GM23248 (cell line): ENCODE measurements around the gene SLC5A5. TPM values are rescaled to one million over a fixed set of nuclear protein-coding genes. Genes with fewer than 3 reads are reported as not detected.

Source experiments
- DNase-seq: peaks from one replicate; pipeline ENCODE4 v3.0.0-alpha.2; 2015
- H2AFZ ChIP-seq: fragments of 200-600 bp; sonication (generic); 2 replicates; pipeline ENCODE4 v1.6.1; 2016; ENCODE audit warnings: antibody characterized with exemption
- H3F3A ChIP-seq: fragments of 200-600 bp; sonication (generic); 2 replicates; pipeline ENCODE4 v1.6.1; 2016; ENCODE audit warnings: mild to moderate bottlenecking, antibody characterized with exemption, mixed run types; ENCODE audit not compliant: insufficient read depth
- H3K27ac ChIP-seq: fragments of 200-600 bp; sonication (generic); 2 replicates; pipeline ENCODE4 v1.5.1; 2016; ENCODE audit warnings: mild to moderate bottlenecking
- H3K27me3 ChIP-seq: fragments of 200-600 bp; sonication (generic); replicated peaks from 2 replicates; pipeline ENCODE4 v1.6.1; 2016; ENCODE audit warnings: mild to moderate bottlenecking; ENCODE audit not compliant: insufficient read depth
- H3K36me3 ChIP-seq: fragments of 200-600 bp; sonication (generic); 2 replicates; pipeline ENCODE4 v1.6.1; 2016; ENCODE audit warnings: low read depth, mild to moderate bottlenecking
- H3K4me1 ChIP-seq: fragments of 200-600 bp; sonication (generic); 2 replicates; pipeline ENCODE4 v1.6.1; 2016; ENCODE audit warnings: mild to moderate bottlenecking; ENCODE audit not compliant: insufficient read depth
- H3K4me2 ChIP-seq: fragments of 200-600 bp; sonication (generic); one replicate; pipeline ENCODE4 v1.6.1; 2016; ENCODE audit warnings: mild to moderate bottlenecking; ENCODE audit not compliant: unreplicated experiment
- H3K4me3 ChIP-seq: fragments of 200-600 bp; sonication (generic); 2 replicates; pipeline ENCODE4 v1.5.1; 2016; ENCODE audit warnings: mild to moderate bottlenecking
- H3K79me2 ChIP-seq: fragments of 200-600 bp; sonication (generic); 2 replicates; pipeline ENCODE4 v1.6.1; 2016; ENCODE audit warnings: mild to moderate bottlenecking; ENCODE audit not compliant: insufficient read depth
- H3K9ac ChIP-seq: fragments of 200-600 bp; sonication (generic); 2 replicates; pipeline ENCODE4 v1.6.1; 2016; ENCODE audit warnings: mild to moderate bottlenecking
- H3K9me2 ChIP-seq: fragments of 200-600 bp; sonication (generic); 2 replicates; pipeline ENCODE4 v1.6.1; 2016; ENCODE audit warnings: mixed run types, mild to moderate bottlenecking, moderate library complexity; ENCODE audit not compliant: insufficient read depth
- H3K9me3 ChIP-seq: fragments of 200-600 bp; sonication (generic); one replicate; pipeline ENCODE4 v1.6.1; 2017; ENCODE audit warnings: low read depth
- H4K20me1 ChIP-seq: fragments of 200-600 bp; sonication (generic); 2 replicates; pipeline ENCODE4 v1.6.0; 2016; ENCODE audit not compliant: insufficient read depth
- EZH2 ChIP-seq: fragments of 200-600 bp; sonication (generic); IDR thresholded peaks from 2 replicates; pipeline ENCODE4 v1.6.1; 2018; ENCODE audit warnings: antibody characterized with exemption, mild to moderate bottlenecking; ENCODE audit not compliant: insufficient read depth, poor library complexity, severe bottlenecking
- EZH2phosphoT487 ChIP-seq: fragments of 200-600 bp; sonication (generic); IDR thresholded peaks from 2 replicates; pipeline ENCODE4 v1.6.1; 2018; ENCODE audit warnings: antibody characterized with exemption, moderate library complexity, mild to moderate bottlenecking, low read depth; ENCODE audit not compliant: insufficient read depth
- WGBS, 2 experiments: methylation state at CpG; one replicate each; pipeline ENCODE4 v1.1.6; 2015 to 2017; ENCODE audit warnings: low lambda C conversion rate in 2 of 2, low coverage in 1 of 2; ENCODE audit errors: missing lambda C conversion rate in 2 of 2; 5-methylcytosine and 5-hydroxymethylcytosine counted together
- in situ Hi-C: fragments of 300-500 bp; cut with MboI; formaldehyde crosslinking; loops from 2 replicates; pipeline ENCODE4 v1.15.0; 2020
- polyA plus RNA-seq: library from polyadenylated mRNA; unstranded; fragments of >200 nt; fragmentation: Nextera tagmentation; extraction: Ambion mirVana; gene quantifications from 2 replicates; pipeline ENCODE4 v1.2.1, GENCODE V29; 2016
- total RNA-seq: library from RNA; depleted of rRNA; stranded (reverse); fragments of >200 nt; shearing (Covaris generic); gene quantifications from 2 replicates; pipeline ENCODE4 v1.2.3, GENCODE V29; 2014

The SLC5A5 gene
- total and polyA plus RNA-seq, 2 experiments from 2014 or later, result not detected

DNA sequence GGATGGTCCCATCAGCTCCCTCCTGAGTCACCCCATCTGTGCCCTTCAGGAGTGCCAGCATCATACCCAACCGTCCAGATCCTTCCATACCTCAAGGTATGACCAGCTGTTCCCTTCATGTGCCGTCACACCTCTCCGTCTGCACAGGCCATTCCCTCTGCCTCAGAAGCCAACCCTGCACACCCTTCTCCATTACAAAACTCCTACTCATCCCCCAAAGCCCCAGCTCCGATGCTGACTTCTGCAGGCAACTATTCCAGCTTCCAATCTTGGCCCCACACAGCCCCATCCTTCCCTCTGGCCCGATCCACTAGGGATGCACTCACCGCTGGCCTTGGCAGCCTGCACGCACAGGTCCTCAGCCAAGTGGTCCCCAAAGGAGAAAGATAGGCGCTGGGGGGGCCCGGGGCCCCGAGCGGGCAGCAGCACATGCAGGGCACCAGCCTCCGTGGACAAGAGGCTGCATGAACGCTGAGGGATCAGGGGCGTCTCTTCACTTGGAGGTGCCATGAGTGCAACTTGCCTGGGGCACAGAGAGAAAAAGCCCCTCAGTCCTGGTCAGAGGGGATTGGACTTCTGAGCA lies 27.7 kb upstream of the SLC5A5 start:
- Histone ChIP-seq H4K20me1 (no peaks in the 10 kb centered on the region), H3K27me3 (no peaks in the 10 kb centered on the region), H3K4me1 (peaks cover 5% of the 10 kb centered on the region; the same call in 1 of the 2 replicates), H3K9ac (no peak overlapping the region), H3K27ac (no peak overlapping the region), H2AFZ (no peak overlapping the region), H3K9me3 (no peaks in the 10 kb centered on the region), H3K4me2 (no peak overlapping the region), H3K79me2 (no peaks in the 10 kb centered on the region), H3K9me2 (no peaks in the 10 kb centered on the region), H3K4me3 (no peak overlapping the region), H3K36me3 (no peaks in the 10 kb centered on the region), H3F3A (0 out of 2 replicates have a peak, but pooled peaks cover 5% of the 10 kb centered on the region)
- TF ChIP-seq EZH2phosphoT487 (no peak), EZH2 (no peak)
- whole genome bisulfite sequencing, 2 experiments, result 83 to 89% methylated on average over 14 of the region's 14 CpGs
- no peak for DNase-seq
- in situ Hi-C loops, result no loop called here

DNA sequence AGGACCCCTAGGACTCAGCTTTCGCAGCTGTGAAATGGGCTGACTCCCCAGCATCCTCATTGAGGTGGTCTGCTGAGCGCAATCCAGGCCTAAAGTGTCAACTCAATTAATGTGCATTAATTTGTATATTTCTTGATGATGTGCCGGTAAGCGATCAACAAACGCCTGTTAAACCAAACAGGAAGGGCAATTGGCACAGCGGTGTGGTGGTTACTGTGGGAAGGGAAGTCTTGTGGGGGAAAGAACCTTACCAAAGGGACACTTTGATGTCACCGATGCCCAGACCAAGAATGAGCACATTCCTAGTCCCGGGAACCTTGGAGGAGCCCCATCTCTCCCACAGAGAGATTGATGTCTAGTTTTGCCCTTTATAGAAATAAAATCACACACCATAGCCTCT lies 25.6 kb upstream of the SLC5A5 start:
- Histone ChIP-seq H3K9ac (no peak overlapping the region), H3K9me3 (no peaks in the 10 kb centered on the region), H3K4me3 (no peak overlapping the region), H3K4me2 (no peak overlapping the region), H3K27me3 (no peaks in the 10 kb centered on the region), H3K79me2 (no peaks in the 10 kb centered on the region), H3K27ac (no peak overlapping the region), H2AFZ (no peak overlapping the region), H3K9me2 (no peaks in the 10 kb centered on the region), H3F3A (0 out of 2 replicates have a peak, but pooled peaks cover 5% of the 10 kb centered on the region), H3K4me1 (peaks cover 5% of the 10 kb centered on the region; the same call in 1 of the 2 replicates), H3K36me3 (no peaks in the 10 kb centered on the region), H4K20me1 (no peaks in the 10 kb centered on the region)
- no peak for DNase-seq
- in situ Hi-C loops, result no loop called here
- TF ChIP-seq EZH2 (no peak), EZH2phosphoT487 (no peak)
- 96 to 98% methylated on average over 8 of the region's 8 CpGs for WGBS, 2 experiments

GRCh38 chr19:17847538-17848366 lies 24.0 kb upstream of the SLC5A5 start, which contains the start of gene JAK3:
Gene JAK3 (minus strand): TSS chr19:17847982. CDS start chr19:17844417, 3,565 bp downstream.
- in situ Hi-C loops, result no loop called here
- WGBS, 2 experiments, result 9 to 15% methylated on average over 21 to 40 of the region's 40 CpGs
- peak; percentile 87 for DNase-seq
- no peaks in the 10 kb centered on the region for H3K27me3 ChIP-seq
- H4K20me1 ChIP-seq, result no peaks in the 10 kb centered on the region
- H3K9me2 ChIP-seq, result no peaks in the 10 kb centered on the region
- H3K27ac ChIP-seq, result peak within 1 kb of the TSS; percentile 63
- H3F3A ChIP-seq, result 0 out of 2 replicates have a peak, but pooled peaks cover 5% of the 10 kb centered on the region
- peaks cover 5% of the 10 kb centered on the region; the same call in 1 of the 2 replicates for H3K4me1 ChIP-seq
- peak within 1 kb of the TSS; percentile 86 for H3K9ac ChIP-seq
- no peaks in the 10 kb centered on the region for H3K79me2 ChIP-seq
- TF ChIP-seq EZH2 (no peak), EZH2phosphoT487 (no peak)
- peak within 1 kb of the TSS; percentile 67 for H3K4me3 ChIP-seq
- H3K36me3 ChIP-seq, result no peaks in the 10 kb centered on the region
- peak within 1 kb of the TSS; percentile 93 for H2AFZ ChIP-seq
- H3K4me2 ChIP-seq, result peak within 1 kb of the TSS; percentile 78
- no peaks in the 10 kb centered on the region for H3K9me3 ChIP-seq

DNA sequence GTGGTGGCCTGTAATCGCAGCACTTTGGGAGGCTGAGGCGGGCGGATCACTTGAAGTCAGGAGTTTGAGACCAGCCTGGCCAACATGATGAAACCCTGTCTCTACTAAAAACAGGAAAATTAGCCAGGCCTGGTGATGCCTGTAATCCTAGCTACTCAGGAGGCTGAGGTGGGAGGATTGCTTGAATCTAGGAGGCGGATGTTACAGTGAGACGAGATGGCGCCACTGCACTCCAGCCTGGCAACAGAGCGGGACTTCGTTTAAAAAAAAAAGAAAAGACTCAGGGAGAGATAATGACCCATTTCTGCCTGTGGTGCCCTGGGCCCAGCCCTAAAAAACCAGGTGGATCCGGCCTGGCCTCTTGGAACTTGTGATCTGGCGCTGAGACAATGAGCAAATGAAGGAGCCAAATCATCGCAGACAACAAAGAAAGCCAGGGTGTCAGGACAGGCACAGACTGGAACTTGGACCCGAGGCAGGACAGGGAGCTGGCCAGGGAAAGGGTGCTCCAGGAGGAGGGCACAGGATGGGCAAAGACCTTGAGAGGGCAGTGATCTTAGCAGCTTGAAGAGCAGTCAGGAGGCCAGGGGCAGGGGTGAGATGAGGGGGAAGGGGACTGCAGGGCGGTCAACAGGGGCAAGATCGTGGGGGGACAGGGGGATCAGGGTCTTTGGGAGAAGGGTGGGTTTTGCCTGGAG lies 23.0 kb upstream of the SLC5A5 start:
- Histone ChIP-seq H3K4me1 (peaks cover 5% of the 10 kb centered on the region; the same call in 1 of the 2 replicates), H2AFZ (no peak overlapping the region), H3K9me2 (no peaks in the 10 kb centered on the region), H3K4me2 (no peak overlapping the region), H4K20me1 (no peaks in the 10 kb centered on the region), H3K27me3 (no peaks in the 10 kb centered on the region), H3F3A (0 out of 2 replicates have a peak, but pooled peaks cover 5% of the 10 kb centered on the region), H3K27ac (no peak overlapping the region), H3K9ac (no peak overlapping the region), H3K79me2 (no peaks in the 10 kb centered on the region), H3K36me3 (no peaks in the 10 kb centered on the region), H3K9me3 (no peaks in the 10 kb centered on the region), H3K4me3 (no peak overlapping the region)
- no peak for DNase-seq
- WGBS, 2 experiments, result 93 to 96% methylated on average over 14 of the region's 14 CpGs
- in situ Hi-C loops, result no loop called here
- no peak for TF ChIP-seq EZH2
- TF ChIP-seq EZH2phosphoT487, result no peak
